GM12801 (cell line): ENCODE data around the gene TAC3.

ENCODE experiments used
- TF ChIP-seq, protein P1 (sequence below): IDR thresholded peaks from one replicate; pipeline ENCODE4 v1.5.1; 2011; ENCODE audit warnings: control low read depth; ENCODE audit not compliant: insufficient read length; ENCODE audit errors: extremely low read depth

The TAC3 gene

DNA sequence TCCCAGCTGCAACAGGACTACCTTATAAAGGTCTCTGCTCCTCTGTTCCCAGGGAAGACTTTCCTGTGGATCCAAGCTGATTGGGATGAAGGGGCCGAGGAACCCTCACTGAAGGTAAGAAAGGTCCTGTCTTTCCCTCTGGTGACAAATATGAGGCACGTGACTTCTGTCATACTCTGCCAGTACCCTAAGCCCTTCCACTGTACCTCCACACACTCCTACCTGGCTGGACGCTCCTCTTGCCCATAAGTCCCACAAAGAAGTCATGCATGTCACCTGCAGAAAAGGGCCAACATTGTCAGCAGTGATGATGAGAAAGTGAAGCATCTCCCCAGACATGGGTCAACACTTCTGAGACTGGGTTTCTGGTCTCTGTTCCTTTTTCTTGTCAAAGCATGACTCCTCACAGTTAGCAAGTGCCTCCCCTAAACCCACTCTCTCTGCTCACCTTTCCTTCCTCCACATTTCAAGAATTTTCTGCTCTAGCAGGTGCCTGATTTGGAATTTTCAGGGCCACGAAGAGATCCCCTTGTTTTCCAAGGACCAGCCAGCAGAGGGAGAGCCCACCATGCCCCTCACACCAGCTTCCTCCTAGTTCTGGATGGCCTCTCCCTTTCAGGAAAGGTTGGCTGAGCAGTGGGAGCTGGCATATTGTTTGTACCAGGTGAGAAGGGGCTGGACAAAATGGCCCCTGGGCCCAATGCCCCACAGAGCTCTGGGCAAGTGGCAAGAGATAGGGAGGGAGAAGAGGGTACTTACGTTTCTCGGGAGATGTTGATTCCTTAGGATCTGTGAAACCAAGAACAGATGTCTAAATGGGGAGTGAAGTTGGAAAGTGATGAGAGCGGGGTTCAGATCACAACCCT is 3.5 kb downstream of the TAC3 start:
- TF ChIP-seq, protein P1, sequence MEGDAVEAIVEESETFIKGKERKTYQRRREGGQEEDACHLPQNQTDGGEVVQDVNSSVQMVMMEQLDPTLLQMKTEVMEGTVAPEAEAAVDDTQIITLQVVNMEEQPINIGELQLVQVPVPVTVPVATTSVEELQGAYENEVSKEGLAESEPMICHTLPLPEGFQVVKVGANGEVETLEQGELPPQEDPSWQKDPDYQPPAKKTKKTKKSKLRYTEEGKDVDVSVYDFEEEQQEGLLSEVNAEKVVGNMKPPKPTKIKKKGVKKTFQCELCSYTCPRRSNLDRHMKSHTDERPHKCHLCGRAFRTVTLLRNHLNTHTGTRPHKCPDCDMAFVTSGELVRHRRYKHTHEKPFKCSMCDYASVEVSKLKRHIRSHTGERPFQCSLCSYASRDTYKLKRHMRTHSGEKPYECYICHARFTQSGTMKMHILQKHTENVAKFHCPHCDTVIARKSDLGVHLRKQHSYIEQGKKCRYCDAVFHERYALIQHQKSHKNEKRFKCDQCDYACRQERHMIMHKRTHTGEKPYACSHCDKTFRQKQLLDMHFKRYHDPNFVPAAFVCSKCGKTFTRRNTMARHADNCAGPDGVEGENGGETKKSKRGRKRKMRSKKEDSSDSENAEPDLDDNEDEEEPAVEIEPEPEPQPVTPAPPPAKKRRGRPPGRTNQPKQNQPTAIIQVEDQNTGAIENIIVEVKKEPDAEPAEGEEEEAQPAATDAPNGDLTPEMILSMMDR: no peak

DNA sequence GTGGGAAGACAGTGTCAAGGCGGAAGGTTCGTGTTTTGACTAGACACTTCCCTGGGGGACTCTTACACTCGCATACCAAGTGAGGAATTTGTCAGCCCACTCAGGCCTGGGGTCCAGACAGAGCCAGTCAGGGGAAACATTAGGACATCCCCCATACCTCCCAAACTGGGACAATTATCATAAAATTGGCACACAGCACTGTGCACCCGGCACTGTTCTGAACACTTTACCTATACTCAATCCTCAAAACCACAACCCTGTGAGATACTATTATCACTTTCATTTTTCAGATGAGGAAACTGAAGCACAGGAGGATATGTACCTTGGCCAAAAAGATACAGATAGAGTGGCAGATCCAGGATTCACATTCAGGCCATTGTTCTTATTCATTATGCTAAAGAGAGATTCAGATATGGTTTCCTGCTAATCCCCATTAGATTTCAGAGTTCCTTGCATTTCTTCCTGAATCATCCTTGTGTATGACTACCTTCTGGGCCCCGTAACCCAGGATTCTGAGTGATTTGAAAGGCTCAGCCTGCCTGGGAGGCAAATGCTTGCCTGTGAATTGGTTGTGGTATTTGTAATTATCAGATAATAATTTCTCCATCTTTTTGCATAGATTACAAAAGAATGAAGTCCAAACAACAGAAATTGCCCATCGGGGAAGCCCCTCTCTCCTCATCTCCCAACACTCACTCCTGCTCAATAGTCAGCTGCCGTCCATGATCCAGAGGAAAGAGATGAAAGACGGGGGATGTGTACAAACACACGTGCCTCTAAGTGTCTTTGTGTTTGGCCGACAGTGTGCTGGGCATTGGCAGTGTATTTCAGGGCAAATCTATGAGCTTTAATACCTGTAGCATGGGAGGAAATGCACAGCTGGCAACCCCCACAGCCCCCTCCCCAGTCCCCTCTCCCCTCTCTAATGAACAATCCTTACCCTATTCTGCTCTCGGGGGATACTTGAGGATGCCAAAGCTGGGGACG is 4.6 kb downstream of the TAC3 start:
- TF ChIP-seq, protein P1: no peak

DNA sequence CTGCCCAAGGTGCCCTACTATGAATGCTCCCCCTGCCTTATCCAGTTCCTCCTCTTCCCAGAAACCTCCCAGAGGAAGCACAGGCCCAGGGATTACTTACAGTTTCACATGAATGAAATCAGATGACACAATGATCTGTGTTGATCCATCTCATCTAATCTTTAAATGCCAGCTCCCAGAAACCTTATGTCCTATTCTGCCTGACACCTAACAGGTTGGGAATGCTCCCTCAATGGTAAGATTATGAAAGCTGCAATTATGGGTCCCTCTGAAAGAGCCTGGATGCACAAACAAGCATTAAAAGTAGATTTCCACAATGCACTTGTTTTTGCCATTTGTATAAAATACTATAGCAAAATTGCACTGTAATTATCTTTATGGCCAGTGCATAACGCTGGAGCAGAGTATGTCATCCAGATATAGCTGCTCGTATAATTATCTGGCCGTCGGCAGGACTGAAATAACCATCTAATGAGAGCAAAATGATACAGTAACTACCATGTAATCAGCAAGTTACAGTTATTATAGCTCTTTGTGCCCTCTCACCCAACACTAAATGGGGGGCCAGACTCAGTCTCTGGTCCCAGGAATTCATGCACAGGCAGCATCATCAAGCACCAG is 5.6 kb downstream of the TAC3 start:
- TF ChIP-seq, protein P1: no peak

DNA sequence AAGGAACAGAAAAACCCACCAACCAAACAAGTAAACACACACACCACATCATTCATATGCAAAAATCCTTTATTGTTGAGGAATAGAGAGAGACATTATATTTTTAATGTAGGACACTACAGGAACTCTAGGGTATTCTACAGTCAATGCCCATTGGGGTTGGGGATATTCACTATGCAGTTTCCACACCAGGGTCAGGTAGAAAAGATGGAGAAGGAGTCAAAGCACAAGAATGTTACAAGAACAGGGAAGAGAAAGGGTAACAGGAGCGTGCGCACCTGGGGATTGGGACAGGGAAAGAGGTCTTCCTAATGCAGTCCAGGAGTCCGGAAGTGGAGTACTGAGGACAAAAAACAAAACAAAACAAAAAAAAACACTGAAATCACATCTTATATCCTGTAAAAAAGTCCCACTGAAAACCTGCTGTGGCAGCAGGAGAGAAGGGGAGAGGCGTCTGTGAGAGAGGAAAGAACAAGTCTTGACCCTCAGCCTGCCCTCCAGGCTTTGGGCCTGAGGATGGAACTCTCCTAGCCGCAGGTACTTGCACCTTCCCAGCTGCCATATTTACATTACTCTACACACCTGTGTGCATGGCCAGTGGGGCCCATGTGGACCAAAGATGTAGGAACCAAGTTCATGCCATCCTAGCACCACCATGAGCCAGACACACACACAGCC is 6.2 kb downstream of the TAC3 start:
- TF ChIP-seq, protein P1: no peak

DNA sequence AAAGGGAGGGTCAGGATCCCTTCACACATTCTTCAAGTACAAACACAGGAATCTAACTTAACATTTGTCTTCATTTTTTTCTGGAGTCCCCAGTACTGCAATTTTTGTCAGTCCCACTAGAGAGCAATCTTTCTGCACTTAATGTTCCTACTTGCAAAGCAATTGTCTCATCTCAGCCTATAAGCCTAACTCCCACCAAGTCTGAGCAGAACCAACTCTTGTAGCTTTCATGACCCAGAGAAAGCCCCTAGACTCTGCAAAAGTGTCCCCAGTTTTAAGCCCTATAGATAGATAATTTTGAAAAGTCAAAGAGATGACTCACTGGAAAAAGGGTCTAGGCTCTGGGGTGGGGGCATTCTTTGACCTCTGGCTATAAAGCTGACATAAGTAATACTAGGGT is 8.2 kb downstream of the TAC3 start:
- TF ChIP-seq, protein P1: peak; percentile 22

DNA sequence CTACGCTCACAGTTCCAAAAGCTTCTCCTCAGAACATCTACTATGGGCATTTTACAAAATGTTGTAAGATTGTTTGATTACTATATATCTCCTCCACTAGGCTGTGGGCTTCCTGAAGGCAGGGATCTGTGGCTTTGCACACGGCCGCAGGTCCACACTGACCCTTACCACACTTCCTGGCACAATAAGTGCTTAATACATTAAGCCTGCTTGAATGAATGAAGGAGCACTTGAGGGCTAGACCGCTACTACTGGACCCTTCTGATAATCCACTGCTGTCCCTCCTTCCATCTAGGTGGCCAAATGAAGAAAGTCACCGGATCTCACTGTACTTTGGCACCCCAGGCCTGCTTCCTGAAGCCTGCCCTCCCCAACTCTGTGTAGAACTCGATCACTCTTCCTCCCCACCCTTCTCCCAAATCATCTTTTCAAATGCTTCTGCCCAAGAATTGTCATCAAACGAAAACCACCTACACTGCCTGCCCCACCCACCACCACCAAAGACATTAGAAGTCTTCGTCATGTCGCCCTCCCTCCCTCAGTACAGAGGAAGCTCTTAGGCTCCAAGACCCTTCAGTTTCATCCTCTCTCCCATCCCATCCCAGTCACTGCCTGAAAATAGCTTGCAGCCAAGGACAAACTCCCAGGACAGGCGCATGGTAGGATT is 9.4 kb downstream of the TAC3 start:
- TF ChIP-seq, protein P1: no peak
